Fibroblast of peridontal ligament (primary cell): ENCODE results near the gene SLC6A6.

Experiments used
- DNase-seq: peaks from one replicate; pipeline ENCODE4 v3.0.0-alpha.2; 2010; ENCODE audit errors: extremely low read depth

The SLC6A6 gene

DNA sequence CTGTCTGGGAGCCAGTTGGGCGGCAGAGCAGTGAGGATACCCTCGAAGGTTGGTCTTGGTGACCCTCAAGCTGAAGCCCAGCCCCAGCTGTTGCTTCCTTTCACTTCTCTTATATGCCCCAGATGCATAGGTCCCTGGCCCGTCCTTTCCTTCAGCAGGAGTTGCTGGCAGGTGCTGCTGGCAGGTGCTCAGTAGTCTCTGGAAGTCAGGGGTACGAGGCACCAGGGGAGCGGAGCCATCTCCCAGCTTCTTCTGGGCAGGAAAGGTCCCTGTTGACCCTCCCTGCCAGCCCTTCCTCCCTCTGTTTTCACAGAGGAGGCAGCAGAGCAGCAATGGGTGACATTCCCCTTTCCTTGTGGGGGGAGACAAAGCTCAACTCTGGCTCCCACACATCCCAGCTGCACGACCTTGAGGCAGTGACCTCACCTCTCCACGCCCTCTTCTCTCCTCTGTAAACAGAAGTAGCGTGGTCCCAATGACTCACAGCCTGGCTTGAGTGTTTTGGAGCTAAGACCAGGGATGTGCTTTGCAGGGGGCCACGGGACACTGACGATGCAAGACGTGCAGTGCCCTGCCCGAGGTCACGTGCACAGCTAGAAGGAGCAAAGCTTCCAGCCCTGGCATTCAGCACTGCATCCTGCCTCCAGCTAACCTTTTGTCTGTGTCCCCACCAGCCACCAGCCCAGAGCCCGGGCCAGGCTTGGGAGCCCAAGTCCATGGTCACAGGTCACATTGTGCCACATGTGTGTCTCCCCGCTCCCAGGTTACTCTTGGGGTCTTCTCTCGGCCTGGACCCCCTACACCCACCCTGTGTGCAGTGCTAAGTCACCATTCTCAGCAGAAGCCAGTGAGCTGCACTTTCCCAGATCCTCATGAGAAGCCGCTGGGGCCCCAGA lies 49.7 kb downstream of the SLC6A6 start:
- peak; percentile 88 for DNase-seq

DNA sequence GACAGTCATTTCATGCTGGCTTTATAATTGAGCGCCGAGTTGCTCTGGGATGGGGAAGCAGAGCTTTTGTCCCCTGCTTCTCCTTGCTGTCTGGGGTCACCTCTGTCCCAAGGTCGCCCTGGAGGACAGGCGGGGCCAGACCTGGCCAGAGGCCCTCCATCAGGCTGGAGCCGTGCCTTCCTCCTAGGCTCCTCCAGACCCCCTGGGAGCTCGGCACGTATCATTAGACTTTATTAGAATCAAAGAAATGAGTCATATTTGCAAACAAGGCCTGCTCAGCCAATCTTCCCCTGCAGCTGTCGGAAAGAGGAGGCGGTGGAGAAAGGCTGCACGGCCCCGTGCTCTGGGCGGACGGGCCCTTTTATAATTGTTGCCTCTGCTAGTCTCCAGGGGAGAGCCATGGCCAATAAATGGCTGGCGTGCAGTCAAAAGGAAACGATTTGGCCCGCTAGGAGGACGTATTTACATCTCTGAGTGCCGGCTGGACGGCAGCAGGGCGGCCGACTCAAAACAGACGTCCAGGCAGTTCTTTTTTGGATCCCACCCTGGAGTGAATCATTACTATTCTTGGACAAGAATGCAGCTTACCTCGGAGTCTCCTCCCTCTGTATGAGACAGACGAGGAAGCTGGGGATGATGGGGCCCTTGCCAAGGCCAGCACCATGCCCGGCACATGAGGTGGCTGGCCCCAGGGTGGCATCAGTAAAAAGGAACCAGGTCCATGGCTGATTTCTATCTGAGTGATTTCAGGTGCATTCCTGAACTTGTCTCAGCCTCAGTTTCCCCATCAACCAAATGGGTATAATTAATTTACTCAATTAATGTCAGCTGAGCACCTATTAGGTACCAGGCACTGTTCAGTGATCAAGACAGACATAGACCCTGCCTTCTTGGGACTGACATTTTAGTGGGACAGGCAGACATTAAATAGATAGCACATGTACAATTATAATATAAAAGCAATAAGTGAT lies 50.6 kb downstream of the SLC6A6 start:
- DNase-seq: peak; percentile 99

DNA sequence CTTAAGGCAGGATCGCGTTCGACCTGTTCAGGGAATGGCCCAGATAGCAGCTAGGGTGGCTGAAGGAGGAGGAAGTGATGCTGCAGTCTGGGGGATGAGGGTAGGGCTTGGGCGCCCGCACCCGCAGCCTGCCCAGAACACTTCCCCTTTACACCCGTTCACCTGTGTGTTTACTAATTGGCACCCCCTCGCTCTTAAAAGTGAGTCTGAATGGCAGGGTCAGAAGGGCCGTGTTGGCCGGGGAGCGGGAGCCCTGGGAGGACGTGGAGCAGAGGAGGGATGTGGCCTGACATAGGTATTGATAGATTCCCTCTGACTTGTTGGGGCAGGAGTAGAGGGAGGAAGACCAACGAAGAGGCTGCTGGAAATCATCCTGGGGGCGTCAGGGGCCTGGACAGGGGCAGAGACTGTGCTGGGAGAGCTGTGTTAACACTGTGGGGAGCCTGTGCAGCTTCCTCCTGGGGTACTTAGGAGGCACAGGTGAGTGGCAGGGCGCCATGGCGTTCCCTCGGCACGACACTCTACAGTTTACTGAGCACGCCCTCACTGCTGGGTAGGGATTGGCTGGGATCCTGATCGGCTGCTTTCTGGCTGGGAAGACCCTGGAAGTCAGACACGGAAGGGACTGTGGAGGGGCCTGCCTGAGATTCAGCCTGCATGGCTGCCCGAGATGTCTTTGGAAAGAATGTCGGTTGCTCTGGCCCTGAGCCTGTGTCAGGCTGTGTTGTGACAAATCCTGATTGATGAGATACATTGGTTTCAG lies 51.7 kb downstream of the SLC6A6 start:
- no peak for DNase-seq

DNA sequence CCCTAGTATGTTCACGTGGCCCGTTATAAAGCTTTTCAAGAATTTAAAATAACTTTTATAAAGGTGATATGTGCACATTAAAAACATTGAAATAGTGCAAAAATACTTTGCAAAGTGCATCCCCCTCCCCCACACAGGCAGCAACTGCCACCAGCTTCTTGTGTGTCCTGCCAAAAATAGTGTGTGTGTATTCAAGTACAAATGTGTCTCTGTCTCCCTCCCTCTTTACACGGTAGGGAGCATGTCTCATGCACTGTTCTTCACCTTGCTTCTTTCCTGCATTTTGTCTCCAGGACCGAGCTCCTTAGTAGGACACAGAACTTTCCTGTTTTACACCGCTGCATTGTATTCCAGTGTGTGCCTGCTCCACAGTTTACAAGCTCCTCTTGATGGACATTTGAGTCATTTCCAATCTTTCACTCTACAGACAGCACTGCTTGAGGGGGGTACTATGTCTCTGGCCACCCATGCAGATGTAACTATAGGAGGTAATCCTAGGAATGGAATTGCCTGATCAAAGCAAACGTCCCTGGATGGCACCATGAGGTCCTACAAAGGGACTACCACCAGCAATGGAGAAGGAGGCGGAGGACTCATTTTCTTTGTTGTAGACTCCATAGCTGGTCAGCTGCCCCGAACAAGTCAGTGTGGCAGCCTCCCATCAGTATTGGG lies 52.4 kb downstream of the SLC6A6 start:
- DNase-seq: no peak

DNA sequence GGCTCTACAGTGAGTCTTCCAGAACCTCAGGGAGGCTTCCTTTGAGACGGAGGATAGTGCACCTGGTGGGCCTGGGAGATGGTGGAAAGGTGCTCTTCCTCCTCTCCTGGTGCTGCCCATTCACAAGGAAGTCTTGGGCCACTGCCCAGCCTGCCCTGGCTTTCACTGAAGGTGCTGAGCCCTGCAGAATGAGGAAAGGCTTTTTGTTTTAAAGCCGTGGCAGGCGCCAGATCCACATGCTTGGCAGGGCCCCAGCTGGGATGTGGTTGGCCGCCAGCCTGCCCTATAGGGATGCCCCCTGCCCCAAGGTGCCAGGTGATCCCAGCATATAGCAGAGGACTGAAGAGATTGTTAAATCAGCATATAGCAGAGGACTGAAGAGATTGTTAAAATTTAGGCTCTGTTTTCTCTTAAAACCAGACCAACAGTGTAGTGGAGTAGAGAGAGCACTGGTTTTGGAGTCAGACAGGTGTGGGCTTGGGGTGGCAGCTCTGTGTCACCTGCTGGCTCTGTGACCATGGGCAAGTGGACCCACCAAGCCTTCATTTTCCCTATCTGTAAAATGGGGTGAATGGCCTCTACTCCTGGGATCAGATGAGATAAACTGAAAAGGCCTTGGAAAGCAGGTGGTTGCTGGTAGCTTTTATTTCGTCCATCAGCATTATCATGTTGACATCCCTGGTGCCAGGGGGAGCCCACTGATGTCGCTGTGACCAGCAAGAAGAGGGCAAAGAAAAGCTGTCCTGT lies 53.3 kb downstream of the SLC6A6 start:
- DNase-seq: no peak

DNA sequence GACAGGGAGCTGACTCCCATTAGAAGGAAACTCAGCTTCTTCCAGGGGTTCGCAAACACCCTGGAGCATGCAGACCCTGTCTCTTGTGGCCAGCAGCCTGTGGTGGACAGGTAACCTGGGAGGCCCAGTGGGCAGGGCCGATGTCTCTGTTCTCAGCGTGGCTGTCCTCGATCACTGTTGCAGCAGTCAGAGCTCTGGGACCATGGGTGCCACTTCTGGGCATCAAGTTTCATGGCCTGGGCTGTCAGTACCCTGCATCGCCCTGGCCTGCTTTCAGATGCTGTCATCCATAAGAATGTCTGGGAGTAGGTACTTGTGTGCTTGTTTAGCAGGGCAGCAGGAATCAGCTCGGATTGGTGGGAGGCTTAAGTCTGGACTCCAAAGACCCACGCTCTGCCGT lies 54.4 kb downstream of the SLC6A6 start:
- no peak for DNase-seq

DNA sequence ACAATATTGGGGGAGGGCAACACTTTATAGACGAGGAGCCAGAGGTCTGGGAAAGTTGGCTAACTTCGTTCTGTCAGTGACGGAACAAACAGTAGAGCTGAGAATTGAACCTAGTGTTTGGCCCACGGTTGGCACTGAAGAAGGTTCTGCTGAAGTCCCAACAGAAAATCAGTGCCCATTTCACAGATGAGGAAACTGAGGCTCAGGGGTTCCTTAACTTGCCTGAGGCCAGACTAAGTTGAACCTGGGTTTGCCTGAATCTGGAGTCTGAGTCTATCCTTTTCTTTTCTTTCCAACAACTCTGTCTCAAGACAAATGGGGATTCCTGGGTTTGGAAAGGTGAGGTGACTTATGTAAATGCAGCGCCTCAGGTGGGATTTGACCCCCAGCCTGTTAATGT lies 55.1 kb downstream of the SLC6A6 start:
- DNase-seq: no peak

DNA sequence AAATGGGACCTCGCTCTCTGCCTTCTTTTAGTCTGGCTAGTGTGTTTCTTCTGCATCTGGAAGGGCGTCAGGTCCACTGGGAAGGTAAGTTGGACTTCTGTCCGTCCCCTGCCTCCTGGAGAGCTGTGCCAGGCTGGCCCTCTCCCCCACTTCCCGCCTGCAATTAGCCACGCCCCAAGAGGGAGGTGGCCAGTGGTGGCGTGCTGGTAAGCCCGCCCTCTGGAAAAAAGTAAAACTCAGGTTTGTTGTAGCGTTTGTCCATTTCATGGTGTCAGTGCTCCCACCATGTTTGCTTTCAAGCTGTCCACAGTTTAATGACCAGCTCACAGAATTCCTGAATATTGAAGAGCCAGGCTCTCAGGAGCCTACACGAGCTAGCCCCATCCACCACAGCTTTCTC lies 55.6 kb downstream of the SLC6A6 start:
- DNase-seq: no peak

DNA sequence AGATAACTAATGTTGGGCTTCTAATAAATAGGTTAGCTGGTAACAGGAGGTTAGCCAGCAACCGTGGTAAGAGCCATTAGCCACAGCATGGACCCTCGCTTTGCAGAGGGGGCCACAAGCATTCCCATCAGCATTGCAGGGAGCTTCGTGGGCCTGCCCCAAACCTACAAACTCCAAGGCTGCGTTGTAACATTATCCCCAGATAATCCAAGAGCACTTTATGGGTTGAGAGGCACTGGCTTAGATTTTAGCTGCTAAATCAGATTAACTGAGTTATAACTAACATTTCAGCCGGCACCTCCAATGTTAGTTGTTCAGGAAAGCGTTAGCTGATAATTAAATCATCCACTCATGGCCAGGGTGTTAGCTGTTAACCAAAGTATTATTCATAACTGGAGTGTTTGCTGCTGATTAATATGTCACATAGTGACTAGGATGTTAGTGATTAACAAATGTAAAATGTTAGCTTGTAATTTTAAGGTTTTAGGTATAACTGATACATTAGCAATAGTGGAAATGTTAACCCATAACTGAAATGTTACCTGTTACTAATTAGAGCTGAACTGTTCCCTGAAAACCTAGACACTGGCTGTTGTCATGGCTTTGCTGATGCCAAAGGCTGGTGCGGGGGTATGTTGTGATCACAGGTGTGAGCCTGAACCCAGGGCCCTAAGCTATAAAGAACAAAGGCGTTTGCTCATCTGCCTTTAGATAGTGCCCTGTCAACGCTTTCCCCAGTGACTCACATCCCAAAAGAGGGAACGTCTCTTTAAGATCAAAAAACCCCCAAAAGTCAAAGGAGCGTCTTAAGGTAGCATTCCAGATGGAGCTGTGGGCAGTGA lies 56.2 kb downstream of the SLC6A6 start:
- DNase-seq: no peak

DNA sequence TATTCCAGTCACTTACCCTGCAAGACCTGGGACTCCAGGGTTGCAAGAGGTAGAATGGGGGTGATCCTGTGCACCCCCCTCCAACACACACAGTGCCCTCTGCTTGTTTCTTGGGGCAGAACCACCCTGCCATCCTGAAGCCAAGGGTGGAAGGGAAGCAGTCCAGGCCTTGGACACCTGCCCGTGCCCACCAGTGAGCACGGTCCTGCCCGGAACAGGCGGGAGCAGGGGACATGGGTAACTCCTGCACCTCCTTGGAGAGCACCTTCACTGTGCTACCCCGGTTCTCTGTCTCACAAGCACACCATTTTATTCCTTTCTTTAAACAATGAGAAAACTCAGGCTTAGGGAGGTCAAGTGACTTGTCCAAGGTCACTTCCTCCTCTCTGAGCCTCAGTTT lies 57.0 kb downstream of the SLC6A6 start:
- DNase-seq: no peak

DNA sequence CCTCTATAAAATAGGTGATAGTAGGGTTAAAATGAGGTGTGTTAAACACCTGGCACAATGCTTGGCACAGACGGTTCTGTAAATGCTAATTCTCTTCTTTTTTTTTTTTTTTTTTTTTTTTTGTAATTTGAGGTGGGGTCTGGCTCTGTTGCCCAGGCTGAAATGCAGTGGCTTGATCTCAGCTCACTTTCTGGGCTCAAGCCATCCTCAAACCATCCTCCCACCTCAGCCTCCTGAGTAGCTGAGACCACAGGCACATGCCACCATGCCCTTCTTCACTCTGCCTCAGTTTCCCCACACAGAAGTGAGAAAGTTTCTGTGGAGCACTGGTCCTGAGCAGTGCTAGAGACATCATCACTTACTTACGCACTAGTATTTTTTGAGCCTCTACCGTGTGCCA lies 57.4 kb downstream of the SLC6A6 start:
- no peak for DNase-seq

DNA sequence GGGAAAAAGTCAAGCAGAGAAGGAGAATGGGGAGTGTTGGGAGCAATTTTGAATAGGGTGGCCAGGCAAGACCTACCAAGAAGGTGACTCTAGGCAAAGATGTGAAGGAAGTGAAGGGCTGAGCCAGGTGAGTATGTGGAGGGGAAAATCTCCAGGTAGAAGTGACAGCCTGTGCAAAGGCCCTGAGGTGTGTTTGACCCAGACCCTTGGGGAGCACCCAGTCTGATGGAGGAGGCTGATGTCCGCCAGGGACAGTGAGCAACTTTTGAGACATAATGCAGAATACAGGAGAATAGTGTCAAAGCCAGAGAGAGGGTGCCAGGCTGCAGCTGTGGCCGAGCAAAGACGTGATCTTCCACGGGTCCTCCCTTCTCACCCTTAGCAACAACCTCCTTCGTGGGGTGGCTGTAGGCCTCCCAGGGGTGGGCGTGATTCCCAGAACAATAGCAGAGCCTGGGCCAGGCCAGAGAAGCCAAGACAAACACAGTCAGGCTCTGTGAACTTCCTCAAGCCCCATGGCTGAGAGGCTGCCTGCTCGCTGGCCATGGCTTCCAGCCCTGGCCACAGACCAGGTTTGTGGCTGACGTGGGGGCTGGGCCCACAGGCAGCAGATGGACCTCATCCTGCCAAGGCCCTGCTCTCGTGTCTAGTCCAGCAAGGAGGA lies 58.1 kb downstream of the SLC6A6 start:
- DNase-seq: peak; percentile 96

DNA sequence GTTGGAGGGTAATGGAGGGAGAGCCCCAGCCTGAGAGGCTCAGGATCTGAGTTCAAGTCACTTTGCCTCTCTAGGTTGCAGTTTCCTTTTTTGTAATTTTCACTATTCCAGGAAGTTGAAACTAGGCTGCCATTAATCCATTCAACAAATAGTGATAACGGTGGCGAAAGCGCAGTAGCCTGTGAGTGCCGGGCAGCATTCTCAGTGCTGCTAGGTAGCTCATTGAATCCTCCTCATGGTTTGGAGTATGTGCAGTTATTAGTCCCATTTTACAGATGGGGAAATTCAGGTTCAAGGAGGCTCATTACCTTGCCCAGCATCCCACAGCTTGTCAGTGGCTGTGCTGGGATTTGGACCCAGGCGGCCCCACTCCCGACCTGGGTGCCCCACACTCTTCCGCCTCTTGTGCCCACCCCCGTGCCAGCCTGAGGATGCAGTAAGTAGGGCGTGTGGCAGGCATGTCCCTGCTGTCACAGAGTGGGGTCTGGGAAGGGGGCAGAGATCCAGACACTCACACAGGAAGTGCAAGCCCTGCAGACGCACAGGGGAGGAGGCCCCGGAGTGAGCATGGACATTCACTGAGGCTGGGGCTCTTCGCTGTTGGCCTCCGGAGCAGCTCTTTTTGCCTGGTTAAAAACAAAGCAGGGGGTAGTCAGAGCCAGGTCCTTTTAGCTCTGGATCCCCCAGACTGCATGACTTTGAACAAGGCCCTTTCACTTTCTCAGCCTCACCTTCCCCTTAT lies 58.8 kb downstream of the SLC6A6 start:
- no peak for DNase-seq

DNA sequence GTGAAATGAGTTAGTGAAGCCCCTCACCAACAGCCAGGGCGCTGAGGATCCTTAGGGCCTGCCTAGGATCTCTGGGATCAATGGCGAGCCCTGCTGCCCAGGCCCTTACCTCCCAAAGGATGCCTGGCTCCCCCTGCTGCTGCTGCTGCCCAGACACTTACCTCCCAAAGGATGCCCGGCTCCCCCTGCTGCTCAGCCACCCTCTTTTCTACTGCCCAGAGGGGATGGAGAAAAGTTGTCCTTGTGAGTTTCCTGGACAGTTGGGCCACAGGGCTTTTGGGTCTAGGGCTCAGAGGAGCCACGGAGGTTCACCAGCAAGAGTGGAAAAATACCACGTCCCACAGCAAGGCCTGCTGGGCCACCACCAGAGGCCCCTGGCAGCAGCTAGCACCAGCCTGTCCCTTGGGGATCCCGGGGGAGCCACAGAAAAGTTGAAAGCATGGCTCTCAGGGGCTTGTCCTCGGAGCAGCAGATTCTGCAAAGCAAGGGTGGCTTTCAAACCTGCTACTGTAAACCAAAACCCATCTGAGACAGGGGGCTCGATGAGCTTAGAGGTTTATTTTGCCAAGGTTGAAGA lies 59.4 kb downstream of the SLC6A6 start:
- DNase-seq: peak; percentile 72

DNA sequence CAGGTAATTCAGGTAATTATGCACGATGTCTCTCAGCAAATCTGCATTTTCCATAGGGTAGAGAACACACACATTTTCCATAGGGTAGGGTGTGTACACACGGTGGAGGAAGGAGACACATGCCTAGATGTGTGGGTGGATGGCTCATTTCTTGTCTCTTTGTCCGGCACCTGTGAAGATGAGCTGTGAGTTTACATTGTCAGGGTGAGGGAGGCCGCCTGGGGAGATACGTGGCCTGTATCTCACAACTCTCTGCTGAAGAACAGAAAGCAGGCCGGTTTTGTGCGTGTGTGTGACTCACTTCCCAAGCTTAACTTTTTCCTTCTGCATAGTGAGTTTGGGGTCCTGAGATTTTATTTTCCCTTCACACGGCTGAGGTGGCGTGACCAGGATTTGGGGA lies 60.3 kb downstream of the SLC6A6 start:
- DNase-seq: no peak

DNA sequence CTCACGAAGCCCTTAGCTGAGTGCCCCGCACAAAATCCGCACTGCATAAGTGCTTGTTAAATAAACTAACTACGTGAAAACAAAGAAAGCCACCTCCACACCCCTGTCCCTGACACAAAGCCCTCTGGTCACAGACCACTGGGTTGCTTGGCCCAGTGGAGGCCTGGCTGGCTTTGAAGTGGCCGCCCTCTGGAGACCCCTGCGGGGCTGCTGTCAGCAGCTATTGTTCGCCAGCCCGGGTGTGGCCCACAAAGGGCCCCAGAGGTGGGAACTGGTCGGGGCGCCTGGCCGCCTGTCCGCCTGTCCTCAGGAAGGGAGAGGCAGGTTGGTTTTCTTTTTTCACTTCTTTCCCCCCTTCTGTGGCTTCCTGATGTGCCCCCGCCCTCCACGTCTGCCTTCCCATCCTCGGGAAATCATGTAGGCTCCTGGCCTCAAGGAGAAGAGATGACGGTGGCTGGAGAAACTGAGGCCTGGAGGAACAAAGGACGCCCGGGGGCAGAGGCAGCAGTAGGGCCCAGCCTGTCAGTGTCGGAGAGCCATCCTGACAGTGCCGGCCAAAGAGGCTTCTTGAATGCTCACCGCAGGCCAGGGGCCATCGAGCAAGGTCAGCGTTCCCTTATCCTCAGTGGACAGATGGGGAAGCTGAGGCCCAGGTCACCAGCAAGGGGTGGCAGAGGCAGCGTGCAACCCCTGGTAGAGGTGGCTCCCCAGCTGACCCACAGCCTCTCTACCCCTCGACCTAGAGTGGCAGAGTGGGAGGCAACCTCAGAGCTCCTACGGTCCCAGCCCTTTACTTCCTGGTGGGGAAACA lies 61.1 kb downstream of the SLC6A6 start:
- no peak for DNase-seq

DNA sequence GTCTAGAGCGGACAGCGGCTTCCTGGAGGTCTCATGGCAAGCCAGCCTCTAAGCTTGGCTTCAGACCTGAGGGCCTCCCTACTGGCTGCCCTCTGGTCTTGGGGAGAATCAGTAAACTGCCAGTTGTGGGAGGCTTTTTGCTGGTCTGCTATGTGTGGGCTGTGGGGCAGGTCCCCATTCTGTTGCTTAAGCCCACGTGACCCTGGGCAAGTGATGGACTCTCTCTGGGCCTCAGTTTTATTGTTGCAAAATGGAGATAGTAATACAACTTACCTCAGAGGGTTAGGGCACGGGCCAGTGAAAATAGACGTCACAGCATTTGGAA lies 61.7 kb downstream of the SLC6A6 start:
- DNase-seq: no peak
